Mesothelial cell of epicardium (in vitro differentiated cells): ENCODE data around the gene ANKRD39. TPM values are rescaled to one million over a fixed set of nuclear protein-coding genes. Genes with fewer than 3 reads are reported as not detected.
A peak's percentile ranks its signal among the peaks of the same experiment; 100 is the strongest.
"Not testable (repeated sequence)": the region's sequence is repeated elsewhere in the genome, so short reads cannot be mapped to it uniquely, and the experiment has no call there.

Source experiments
- DNase-seq, 2 experiments: peaks; one replicate each; pipeline ENCODE4 v3.0.0; 2021; ENCODE audit warnings: low spot score in 2 of 2; ENCODE audit not compliant: unreplicated experiment in 2 of 2
- H3K27ac Mint-ChIP-seq: 2 replicates; pipeline ENCODE4 v1.8.0; 2021; ENCODE audit warnings: mixed read lengths
- H3K27me3 Mint-ChIP-seq: 2 replicates; pipeline ENCODE4 v1.8.0; 2021; ENCODE audit warnings: low read depth, mixed read lengths
- H3K36me3 Mint-ChIP-seq: 2 replicates; pipeline ENCODE4 v1.8.0; 2021; ENCODE audit warnings: mixed read lengths
- H3K4me1 Mint-ChIP-seq: 2 replicates; pipeline ENCODE4 v1.8.0; 2021; ENCODE audit warnings: mixed read lengths
- H3K4me3 Mint-ChIP-seq: 2 replicates; pipeline ENCODE4 v1.8.0; 2021; ENCODE audit warnings: mild to moderate bottlenecking, moderate library complexity, mixed read lengths
- H3K9me3 Mint-ChIP-seq: 2 replicates; pipeline ENCODE4 v1.8.0; 2021; ENCODE audit warnings: mixed read lengths
- CTCF ChIP-seq: fragments of 200-600 bp; sonication (generic); IDR thresholded peaks from one replicate; pipeline ENCODE4 v1.5.0; 2021; ENCODE audit warnings: antibody characterized with exemption; ENCODE audit not compliant: unreplicated experiment
- total RNA-seq: library from RNA; stranded (reverse); gene quantifications from 3 replicates; pipeline ENCODE4 v1.2.1, GENCODE V29; 2021

ANKRD39 gene
- total RNA-seq, 1 donor from 2014 or later: 17.4 TPM

GRCh38 chr2:96865654-96866053 is 7.8 kb upstream of the ANKRD39 start:
- Mint-ChIP-seq H3K4me3 (peak overlapping the region; percentile 30), H3K36me3 (peaks cover 16% of the 10 kb centered on the region), H3K27me3 (no peaks in the 10 kb centered on the region), H3K27ac (peak overlapping the region; percentile 45), H3K4me1 (peaks cover 18% of the 10 kb centered on the region), H3K9me3 (no peaks in the 10 kb centered on the region)
- DNase-seq: no peak
- no peak for TF ChIP-seq CTCF

GRCh38 chr2:96864343-96865091 is 6.7 kb upstream of the ANKRD39 start:
- H3K9me3 Mint-ChIP-seq: no peaks in the 10 kb centered on the region
- TF ChIP-seq CTCF: no peak
- H3K4me1 Mint-ChIP-seq: peaks cover 21% of the 10 kb centered on the region
- DNase-seq: no peak
- H3K4me3 Mint-ChIP-seq: no peak overlapping the region
- no peak overlapping the region for H3K27ac Mint-ChIP-seq
- H3K36me3 Mint-ChIP-seq: peaks cover 19% of the 10 kb centered on the region
- no peaks in the 10 kb centered on the region for H3K27me3 Mint-ChIP-seq

GRCh38 chr2:96863575-96864342 is 5.9 kb upstream of the ANKRD39 start:
- H3K4me1 Mint-ChIP-seq: peaks cover 29% of the 10 kb centered on the region
- no peak overlapping the region for H3K27ac Mint-ChIP-seq
- no peaks in the 10 kb centered on the region for H3K9me3 Mint-ChIP-seq
- no peaks in the 10 kb centered on the region for H3K27me3 Mint-ChIP-seq
- peaks cover 19% of the 10 kb centered on the region for H3K36me3 Mint-ChIP-seq
- DNase-seq: no peak
- TF ChIP-seq CTCF: no peak
- H3K4me3 Mint-ChIP-seq: no peak overlapping the region

- H3K4me1 Mint-ChIP-seq: peaks cover 30% of the 10 kb centered on the region
- not testable (repeated sequence) for H3K9me3 Mint-ChIP-seq, H3K27me3 Mint-ChIP-seq, H3K4me3 Mint-ChIP-seq, DNase-seq, H3K27ac Mint-ChIP-seq
- H3K36me3 Mint-ChIP-seq: peaks cover 19% of the 10 kb centered on the region
These were observed 5.2 kb upstream of the ANKRD39 start for GRCh38 chr2:96863056-96863455.

GRCh38 chr2:96861074-96861473 is 3.3 kb upstream of the ANKRD39 start:
- TF ChIP-seq CTCF: no peak
- no peak overlapping the region for H3K27ac Mint-ChIP-seq
- peaks cover 31% of the 10 kb centered on the region for H3K4me1 Mint-ChIP-seq
- H3K36me3 Mint-ChIP-seq: peaks cover 17% of the 10 kb centered on the region
- H3K27me3 Mint-ChIP-seq: no peaks in the 10 kb centered on the region
- H3K9me3 Mint-ChIP-seq: no peaks in the 10 kb centered on the region
- DNase-seq: no peak
- no peak overlapping the region for H3K4me3 Mint-ChIP-seq
